Omental fat pad (tissue), 4 donors: ENCODE results near the gene ADIPOR1. TPM values are rescaled to one million over a fixed set of nuclear protein-coding genes. Genes with fewer than 3 reads are reported as not detected.

Experiments used
- ATAC-seq: fragments of 150-250 bp; one replicate; pipeline ENCODE4 v1.9.1; 2016; ENCODE audit warnings: mild to moderate bottlenecking, moderate library complexity; ENCODE audit not compliant: low FRiP score
- DNase-seq: peaks from one replicate; pipeline ENCODE4 v3.0.0-alpha.2; 2019; ENCODE audit warnings: low spot score
- total RNA-seq, 4 donors: library from RNA; depleted of rRNA; stranded (reverse); fragments of >200 nt; gene quantifications; one replicate each; pipeline ENCODE4 v1.1.0, GENCODE V29; 2016
- TF ChIP-seq, protein P1 (sequence below), 3 donors: fragments of 450-650 bp; IDR thresholded peaks; one replicate each; pipeline ENCODE4 v1.5.1; 2016 to 2017; ENCODE audit warnings: antibody characterized with exemption in 3 of 3, mild to moderate bottlenecking in 3 of 3, moderate library complexity in 2 of 3

The ADIPOR1 gene
- total RNA-seq, 4 donors from 2014 or later = 79.0 to 117 (median 94.2) TPM

DNA sequence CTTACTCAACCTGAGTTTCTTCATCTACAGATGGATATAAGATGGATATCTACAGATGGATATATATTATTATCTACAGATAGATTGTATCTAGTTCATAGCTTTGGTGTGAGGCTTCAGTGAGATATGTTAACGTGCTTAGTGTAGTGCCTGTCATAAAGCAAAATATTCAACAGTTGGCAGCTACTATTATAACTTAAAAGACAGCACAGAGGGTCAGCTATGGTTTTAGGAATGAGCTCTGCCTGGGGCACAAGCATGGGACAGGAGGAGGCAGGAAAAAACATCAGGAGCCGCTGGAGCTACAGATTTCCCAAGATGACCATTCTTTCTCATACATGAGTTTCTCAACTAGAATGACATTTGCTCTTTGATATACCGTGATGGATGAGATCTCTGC, 10.2 kb upstream of the ADIPOR1 start:
- ATAC-seq = no peak
- TF ChIP-seq, protein P1, sequence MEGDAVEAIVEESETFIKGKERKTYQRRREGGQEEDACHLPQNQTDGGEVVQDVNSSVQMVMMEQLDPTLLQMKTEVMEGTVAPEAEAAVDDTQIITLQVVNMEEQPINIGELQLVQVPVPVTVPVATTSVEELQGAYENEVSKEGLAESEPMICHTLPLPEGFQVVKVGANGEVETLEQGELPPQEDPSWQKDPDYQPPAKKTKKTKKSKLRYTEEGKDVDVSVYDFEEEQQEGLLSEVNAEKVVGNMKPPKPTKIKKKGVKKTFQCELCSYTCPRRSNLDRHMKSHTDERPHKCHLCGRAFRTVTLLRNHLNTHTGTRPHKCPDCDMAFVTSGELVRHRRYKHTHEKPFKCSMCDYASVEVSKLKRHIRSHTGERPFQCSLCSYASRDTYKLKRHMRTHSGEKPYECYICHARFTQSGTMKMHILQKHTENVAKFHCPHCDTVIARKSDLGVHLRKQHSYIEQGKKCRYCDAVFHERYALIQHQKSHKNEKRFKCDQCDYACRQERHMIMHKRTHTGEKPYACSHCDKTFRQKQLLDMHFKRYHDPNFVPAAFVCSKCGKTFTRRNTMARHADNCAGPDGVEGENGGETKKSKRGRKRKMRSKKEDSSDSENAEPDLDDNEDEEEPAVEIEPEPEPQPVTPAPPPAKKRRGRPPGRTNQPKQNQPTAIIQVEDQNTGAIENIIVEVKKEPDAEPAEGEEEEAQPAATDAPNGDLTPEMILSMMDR (IDR thresholded peaks at IDR 0.05) = no peak
- no peak for DNase-seq

DNA sequence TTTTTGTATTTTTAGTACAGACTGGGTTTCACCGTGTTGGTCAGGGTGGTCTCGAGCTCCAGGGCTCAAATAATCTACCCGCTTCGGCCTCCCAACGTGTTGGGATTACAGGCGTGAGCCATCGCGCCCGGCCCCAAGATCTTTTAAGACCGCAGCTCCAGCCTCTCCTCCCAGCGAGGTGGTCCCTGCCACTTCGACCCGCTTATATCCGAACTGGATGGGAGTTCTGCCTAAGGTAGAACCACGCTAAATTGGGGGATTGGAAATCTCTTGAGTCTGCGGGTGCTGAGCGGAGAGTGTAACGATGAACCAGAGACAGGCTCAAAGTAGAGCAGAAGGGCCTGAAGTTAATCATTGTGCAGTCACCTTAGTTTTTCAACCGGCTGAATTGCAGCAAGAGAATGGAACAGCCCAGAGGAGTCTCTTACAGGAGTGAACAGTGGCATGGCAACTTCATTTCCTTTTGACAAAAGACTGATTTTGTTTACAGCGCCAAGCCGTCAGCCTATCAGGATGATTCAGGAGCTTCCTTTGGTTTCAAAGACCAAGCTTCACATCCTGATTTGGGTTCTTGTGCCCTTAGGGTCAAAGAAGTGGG, 9.7 kb upstream of the ADIPOR1 start:
- TF ChIP-seq, protein P1 (IDR thresholded peaks at IDR 0.05) = no peak
- no peak for DNase-seq
- ATAC-seq = peak; percentile 15

DNA sequence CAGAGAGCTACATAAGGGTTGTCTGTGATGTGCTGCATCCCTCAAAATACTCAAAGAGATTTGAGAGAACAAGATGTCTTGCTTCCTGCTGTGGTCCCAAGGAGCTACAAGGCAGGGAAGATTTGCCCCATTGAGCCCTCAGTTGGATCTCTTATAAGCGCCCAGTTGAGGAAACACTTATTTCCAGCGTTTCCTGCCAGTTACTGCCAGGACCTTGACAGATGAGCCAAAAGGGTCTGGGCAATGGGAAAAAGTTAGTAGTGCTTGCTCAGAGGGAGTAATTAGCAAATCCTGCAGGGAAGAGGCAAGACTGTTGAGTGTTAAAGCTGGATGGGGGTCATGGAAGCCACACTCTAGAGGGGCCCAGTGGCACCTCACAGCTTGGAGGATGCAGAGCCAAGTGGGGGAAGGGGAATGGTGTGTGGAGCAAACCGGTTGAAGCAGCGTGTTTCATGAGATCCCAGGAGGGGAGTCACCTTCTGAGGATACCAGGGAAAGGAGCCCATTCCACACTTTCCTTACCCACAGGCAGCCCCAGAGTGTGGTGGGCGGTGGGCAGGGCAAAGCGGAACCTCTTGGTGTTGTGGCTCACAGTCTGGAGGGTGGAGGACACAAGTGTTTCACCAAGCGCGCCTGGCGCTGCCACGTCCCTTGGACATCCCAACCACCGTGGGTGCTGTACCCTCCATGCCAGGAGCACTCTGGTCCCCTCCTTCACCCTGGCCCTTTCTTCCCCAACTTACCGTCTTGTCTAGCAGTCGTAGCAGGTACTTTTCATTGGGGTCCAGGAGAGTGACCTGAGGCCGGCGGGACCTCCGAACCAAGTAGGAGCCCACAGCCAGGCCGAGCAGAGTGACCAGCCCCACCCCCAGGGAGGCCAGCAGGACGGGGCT, 8.1 kb upstream of the ADIPOR1 start:
- ATAC-seq = peak; percentile 44
- TF ChIP-seq, protein P1 (IDR thresholded peaks at IDR 0.05) = no peak
- DNase-seq = no peak

DNA sequence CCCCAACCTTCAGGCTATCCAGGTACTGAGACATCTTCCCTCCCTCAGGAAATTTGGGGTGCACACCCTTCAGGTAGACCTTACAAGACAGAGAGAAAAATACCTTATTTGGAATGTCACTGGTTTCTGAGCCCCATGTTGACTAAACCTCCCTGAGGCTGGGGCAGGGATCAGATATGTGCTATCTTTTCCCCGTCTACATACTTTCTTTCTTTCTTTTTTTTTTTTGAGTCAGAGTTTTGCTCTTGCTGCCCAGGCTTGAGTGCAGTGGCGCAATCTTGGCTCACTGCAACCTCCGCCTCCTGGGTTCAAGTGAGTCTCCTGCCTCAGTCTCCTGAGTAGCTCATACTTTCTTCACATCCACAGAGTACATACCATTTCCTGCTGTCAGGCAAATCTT, 7.3 kb upstream of the ADIPOR1 start:
- ATAC-seq (no peak), DNase-seq (no peak)
- TF ChIP-seq, protein P1 (IDR thresholded peaks at IDR 0.05) = no peak

DNA sequence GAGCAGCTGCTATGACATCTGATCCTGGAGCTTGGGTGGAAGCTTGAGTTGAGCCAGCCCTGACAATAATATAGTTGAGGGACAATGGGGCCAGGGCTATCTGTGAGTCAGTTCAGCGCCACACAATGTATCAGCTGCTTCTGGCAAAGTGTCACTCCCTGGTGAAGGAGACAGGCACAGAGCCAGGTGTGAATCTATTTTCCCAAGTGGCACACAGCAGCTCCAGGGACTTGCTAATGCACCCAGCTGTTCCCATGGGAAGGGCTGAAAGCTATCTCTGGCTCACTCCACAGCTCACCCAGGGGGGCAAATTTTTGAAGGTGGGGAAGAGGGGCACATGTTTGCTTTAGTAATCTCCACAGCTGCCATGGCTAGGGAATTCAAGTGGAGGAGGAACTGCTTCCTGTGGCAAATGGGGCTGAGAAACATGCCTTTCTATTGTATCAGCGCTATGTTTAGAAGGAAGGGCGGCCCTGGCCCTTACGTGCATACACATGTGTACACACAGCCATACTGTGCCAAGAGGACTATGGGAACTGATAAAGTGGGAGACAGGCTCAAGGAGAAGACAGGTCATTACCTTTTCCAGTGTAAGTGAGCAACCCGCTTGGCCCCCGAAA, 6.8 kb upstream of the ADIPOR1 start:
- no peak for ATAC-seq
- TF ChIP-seq, protein P1 (IDR thresholded peaks at IDR 0.05) = no peak
- no peak for DNase-seq

DNA sequence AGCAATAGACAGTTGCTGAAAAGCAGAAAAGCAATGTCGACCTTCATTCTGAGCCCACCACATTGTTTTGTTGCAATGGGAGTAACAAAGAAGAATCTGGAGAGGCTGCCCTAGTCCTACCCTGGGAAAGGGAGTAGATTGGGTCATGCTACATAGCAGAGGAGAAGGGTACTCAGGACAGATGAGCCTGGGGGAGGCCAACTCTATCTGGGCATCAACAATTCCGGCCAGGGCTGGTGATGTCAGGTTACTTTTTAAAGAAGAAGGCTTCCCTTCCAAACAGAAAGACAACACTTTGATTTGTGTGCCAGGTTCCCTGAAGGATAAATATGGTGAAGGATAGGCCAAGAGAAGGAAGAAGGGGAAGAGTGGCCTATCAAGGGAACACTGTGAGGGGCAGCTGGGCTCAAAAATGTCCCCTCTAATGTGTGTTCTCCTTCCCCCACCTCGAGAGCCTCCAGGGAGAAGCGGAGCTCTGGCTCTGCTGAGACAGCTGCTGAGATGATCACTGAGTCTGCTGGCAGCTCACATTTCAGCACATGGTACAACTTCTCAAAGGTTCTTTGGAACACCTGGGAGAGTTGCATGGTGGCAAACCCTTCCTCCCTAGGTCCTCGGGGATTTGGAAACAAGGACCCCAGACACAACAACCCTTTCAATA, 3.2 kb upstream of the ADIPOR1 start:
- TF ChIP-seq, protein P1 (IDR thresholded peaks at IDR 0.05) = no peak
- ATAC-seq = no peak
- no peak for DNase-seq
